ENCODE results near the gene ROBO1.
"Not testable (repeated sequence)": the region's sequence is repeated elsewhere in the genome, so short reads cannot be mapped to it uniquely, and the experiment has no call there.

Gene ROBO1

GRCh38 chr3:79246875-79247724 lies 520.7 kb downstream of the ROBO1 start:
- DNase-seq (ENCODE audit: low read depth in 2 of 2) = no peak

GRCh38 chr3:79245284-79246138 lies 522.3 kb downstream of the ROBO1 start:
- DNase-seq (ENCODE audit: low read depth in 2 of 2) = no peak

GRCh38 chr3:79236496-79236895 lies 531.3 kb downstream of the ROBO1 start:
- DNase-seq (ENCODE audit: low read depth in 2 of 2) = no peak

- no peak for DNase-seq (ENCODE audit: low read depth in 2 of 2)
Observed at GRCh38 chr3:79233431-79234060, 534.3 kb downstream of the ROBO1 start.

GRCh38 chr3:79230266-79230665 lies 537.5 kb downstream of the ROBO1 start:
- DNase-seq (ENCODE audit: low read depth in 2 of 2) = no peak

- no peak for DNase-seq (ENCODE audit: low read depth in 2 of 2)
Observed at GRCh38 chr3:79217096-79217495, 550.7 kb downstream of the ROBO1 start.

- no peak for DNase-seq (ENCODE audit: low read depth in 2 of 2)
Observed at GRCh38 chr3:79215286-79215685, 552.5 kb downstream of the ROBO1 start.

GRCh38 chr3:79211586-79212359 lies 556.0 kb downstream of the ROBO1 start:
- DNase-seq (ENCODE audit: low read depth in 2 of 2) = no peak

GRCh38 chr3:79204351-79204750 lies 563.4 kb downstream of the ROBO1 start:
- DNase-seq (ENCODE audit: low read depth in 2 of 2) = no peak

GRCh38 chr3:79203144-79203519 lies 564.7 kb downstream of the ROBO1 start:
- no peak for DNase-seq (ENCODE audit: low read depth in 2 of 2)

GRCh38 chr3:79202471-79203143 lies 565.2 kb downstream of the ROBO1 start:
- no peak for DNase-seq (ENCODE audit: low read depth in 2 of 2)

- DNase-seq (ENCODE audit: low read depth in 2 of 2) = no peak
Observed at GRCh38 chr3:79200456-79200855, 567.3 kb downstream of the ROBO1 start.

- no peak for DNase-seq (ENCODE audit: low read depth in 2 of 2)
Observed at GRCh38 chr3:79199966-79200365, 567.8 kb downstream of the ROBO1 start.

GRCh38 chr3:79187426-79187825 lies 580.4 kb downstream of the ROBO1 start:
- DNase-seq (ENCODE audit: low read depth in 2 of 2) = no peak

- no peak for DNase-seq (ENCODE audit: low read depth in 2 of 2)
Observed at GRCh38 chr3:79184251-79184650, 583.5 kb downstream of the ROBO1 start.

- DNase-seq (ENCODE audit: low read depth in 2 of 2) = no peak
Observed at GRCh38 chr3:79183496-79183895, 584.3 kb downstream of the ROBO1 start.

GRCh38 chr3:79178471-79179180 lies 589.2 kb downstream of the ROBO1 start:
- DNase-seq (ENCODE audit: low read depth in 2 of 2) = no peak

GRCh38 chr3:79175870-79176269 lies 591.9 kb downstream of the ROBO1 start:
- no peak for DNase-seq (ENCODE audit: low read depth in 2 of 2)

- DNase-seq (ENCODE audit: low read depth in 2 of 2) = not testable (repeated sequence)
Observed at GRCh38 chr3:79173259-79173658, 594.5 kb downstream of the ROBO1 start.

GRCh38 chr3:79172241-79172640 lies 595.6 kb downstream of the ROBO1 start:
- no peak for DNase-seq (ENCODE audit: low read depth in 2 of 2)
